CMK (cell line): Measurements from ENCODE around the gene HOTAIR.

Experiments
- DNase-seq: peaks from one replicate; pipeline ENCODE4 v3.0.0-alpha.2; 2010; ENCODE audit warnings: low read depth

Gene HOTAIR

GRCh38 chr12:54011665-54012532 is 37.1 kb upstream of the HOTAIR start:
- no peak for DNase-seq

- no peak for DNase-seq
These were observed 36.4 kb upstream of the HOTAIR start for GRCh38 chr12:54010972-54011664.

GRCh38 chr12:54010053-54010971 is 35.6 kb upstream of the HOTAIR start:
- DNase-seq: no peak

- no peak for DNase-seq
These were observed 34.7 kb upstream of the HOTAIR start for GRCh38 chr12:54009171-54010052.

DNA sequence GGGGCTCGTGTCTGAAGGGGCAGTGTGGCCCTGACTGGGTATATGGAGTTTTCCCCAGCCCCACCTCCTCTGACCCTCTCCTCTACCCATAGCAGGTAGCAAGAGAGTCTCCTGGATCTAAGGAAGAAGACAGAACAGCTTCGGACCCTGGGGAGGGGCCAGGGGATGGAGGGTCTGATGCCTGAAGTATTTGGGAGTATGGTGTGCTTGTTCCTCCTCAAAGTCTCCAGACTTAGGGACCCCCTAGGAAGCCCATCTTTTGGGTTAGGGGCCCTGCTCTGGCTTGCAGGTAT is 33.5 kb upstream of the HOTAIR start:
- DNase-seq: no peak

- DNase-seq: no peak
These were observed 32.9 kb upstream of the HOTAIR start for GRCh38 chr12:54007538-54008259.

DNA sequence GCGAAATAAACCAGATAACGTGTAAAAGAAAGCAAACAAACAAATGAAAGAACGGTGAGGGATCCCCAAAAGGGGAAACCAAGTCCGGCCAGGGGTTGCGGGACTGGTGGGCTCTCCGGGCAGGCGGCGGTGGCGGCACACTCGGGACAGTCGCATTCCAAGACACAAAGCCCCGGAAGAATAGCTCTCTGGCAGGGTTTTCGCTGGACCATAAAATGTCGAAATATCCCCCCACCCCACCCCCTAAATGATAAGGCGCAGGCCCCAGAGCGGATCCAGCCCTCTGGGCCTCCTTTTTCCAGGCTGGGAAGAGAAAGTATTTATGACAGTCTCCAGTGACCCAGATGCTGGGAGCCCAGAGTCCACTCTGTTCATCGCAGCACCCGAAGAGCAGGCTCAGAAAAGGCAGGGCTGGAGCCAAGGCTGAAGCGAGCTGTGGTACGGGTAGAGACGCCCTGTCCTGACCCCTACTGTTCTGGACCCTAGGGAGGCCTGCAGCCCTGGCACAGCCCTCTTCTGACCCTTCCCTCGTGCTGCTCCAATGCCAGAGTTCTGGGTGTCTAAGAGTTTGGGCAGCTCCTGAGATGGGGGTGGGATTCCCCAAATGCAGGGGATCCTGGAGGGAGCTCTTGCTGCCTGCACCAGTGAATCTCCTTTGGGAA is 31.9 kb upstream of the HOTAIR start:
- DNase-seq: no peak

DNA sequence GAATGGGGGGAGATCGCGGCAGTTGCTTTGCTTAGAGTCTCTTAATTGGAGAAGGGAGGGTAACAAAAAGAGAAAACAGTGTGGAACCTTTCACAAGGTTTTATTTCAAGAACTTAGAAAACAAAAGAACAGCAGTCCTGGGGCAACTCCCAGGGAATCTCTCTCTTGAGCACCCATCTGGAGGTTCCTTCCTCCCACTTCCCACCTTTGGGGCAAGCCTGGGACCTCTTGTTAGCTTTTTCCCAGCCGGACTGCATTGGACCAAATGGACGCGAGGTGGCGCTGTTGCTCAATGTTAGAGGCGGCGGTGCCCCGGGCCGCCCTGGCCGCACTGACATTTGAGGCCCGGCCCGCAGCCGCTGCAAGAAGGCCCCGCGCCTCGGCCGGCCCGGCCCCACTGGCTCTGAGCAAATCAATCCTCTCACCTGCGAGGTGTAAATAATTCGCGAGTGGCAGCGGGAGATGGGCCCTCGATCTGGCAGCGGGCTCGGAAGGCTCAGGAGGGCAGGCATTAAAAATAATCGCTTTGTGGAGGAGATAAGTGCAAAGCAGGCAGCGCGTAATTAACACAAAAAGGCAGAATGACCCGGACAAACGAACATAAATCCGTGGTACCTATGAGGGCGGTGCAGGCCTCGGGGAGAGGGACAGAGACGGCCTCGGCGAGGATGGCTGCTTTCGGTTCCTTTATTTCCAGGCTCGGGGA is 31.3 kb upstream of the HOTAIR start:
- peak; percentile 46 for DNase-seq

- no peak for DNase-seq
These were observed 30.7 kb upstream of the HOTAIR start for GRCh38 chr12:54005531-54005852.

DNA sequence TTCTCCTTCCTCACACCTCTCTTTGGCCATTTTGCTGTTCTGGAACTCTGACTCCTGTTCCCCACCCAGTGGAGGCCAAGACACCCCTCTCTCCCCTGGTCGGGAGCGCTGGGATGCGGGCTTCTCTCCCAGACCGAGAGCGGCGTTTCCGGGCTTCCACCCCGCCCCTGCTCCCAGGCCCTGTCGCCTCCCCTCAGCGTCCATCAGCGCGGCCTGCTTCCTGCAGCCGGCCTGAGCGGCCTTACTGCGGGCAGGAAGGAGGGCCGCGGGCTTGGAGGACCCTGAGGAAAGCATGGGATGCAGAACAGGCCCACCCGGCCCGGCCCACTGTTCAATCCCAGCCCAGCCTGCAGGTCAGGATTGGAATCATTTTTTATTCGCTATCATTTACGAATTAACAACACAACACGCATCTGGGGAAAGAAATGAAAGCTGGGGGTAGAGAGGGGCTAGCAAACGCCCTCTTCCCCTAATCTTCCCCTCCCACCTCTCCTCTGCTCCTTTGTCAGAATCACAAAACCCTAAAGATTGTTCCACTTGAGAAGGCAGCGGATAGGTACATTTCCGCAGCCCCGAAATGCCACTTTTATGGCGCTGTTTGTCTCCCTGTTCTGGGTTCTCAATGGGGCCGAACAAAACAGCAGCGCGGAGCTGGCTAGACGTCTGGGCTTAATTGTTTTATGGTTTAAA is 30.2 kb upstream of the HOTAIR start:
- no peak for DNase-seq

GRCh38 chr12:54004063-54004840 is 29.5 kb upstream of the HOTAIR start:
- DNase-seq: no peak

DNA sequence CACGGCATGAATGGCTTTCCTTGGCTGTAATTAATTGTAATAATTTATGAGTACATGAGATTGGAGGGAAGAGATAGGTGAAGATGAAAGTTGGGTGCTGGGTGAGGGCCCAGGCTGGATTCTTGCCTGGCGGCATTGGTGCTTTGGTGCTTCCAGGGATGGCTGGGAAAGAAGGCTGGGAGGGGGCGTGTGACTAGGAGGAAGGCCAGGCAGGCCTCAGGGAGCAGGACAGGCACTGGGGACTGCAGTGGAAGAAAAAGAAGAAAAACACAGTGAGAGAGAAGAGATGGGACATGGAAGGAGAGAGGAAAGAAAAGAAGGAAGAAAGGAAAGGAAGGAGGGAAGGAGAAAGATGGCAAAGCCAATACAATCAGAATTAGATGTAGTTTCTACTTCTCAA is 28.9 kb upstream of the HOTAIR start:
- no peak for DNase-seq

DNA sequence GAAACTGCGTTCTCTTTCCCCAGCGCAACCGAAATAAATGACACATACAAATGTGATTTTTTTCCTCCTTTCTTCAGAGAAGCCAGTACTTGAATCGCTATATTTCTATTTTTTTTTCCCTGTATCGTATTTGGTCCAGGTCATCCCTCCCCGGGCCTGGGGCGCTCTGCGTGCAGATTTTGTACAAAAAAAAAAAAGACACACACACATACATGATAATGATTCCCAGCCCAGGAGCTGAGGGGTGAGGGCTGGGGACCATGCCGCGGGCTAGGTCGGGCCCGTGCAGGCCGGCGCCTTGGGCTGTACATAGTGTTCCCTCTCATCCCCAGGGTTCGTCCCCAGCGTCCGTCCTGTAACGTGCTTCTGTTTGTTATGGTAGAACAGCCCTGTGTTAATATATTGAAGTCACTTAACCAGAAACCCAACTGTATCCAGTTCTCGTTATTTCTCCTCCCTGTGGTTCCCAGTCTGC is 28.2 kb upstream of the HOTAIR start:
- DNase-seq: no peak

- no peak for DNase-seq
These were observed 27.6 kb upstream of the HOTAIR start for GRCh38 chr12:54002278-54002914.

DNA sequence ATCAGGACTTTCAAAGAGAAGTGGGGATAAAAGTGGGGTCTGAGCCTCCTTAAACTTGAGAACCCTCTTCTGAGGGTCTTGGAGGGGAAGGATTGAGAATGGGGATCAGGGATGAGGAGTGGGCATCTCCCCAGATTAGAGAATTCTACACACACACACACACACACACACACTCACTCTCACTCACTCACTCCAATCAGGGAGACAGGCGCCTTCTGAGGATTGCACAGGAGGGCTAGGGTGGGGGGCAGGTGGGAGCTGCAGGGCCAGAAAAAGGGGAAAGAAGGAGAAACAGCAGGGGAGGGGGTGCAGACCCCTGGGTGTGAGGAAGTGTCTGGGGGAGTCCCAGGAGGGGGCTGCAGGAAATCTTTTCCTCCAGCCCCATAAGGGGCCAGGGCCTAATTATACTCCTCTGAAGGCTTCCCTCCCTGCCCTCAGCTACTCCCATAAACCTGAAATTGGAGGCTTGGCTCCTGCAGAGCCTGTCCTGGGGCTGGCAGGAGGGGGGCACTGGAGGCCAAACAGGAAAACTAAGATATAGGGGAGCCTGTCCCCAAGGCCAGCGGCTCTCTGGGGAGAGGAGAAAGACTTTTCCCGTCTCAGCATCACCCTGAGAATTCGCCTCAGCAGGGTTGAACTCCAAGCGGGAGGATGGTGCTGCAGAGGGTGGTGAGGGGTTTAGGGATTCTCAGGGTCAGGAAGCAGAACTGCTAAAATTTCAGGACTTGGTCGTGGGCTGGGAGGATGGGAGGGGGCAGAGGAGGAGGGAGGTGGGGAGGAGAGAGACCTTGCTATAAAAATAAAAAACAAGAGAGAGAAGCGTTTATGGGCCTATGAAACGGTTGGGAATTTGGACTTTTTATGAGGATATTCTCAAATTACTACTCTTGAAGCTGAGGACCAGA is 26.8 kb upstream of the HOTAIR start:
- no peak for DNase-seq
